Stomach (tissue), 9 donors: Measurements from ENCODE around the gene FAAP20. TPM values are rescaled to one million over a fixed set of nuclear protein-coding genes. Genes with fewer than 3 reads are reported as not detected.

Experiments
- DNase-seq, 2 donors: peaks; one replicate each; pipeline versions ENCODE4 v3.0.0 to v3.0.0-alpha.2; 2013 to 2019
- H3K27ac ChIP-seq, 5 donors: fragments of 200-600 bp in 4 of 5; sonication (generic) in 4 of 5; one replicate each; pipeline ENCODE4 v1.5.1; 2013 to 2019; ENCODE audit warnings: mild to moderate bottlenecking in 1 of 5, moderate library complexity in 1 of 5
- H3K27me3 ChIP-seq, 3 donors: fragments of 200-600 bp; sonication (generic); one replicate each; pipeline ENCODE4 v1.5.1; 2017 to 2019; ENCODE audit warnings: mixed run types in 1 of 3
- H3K36me3 ChIP-seq, 4 donors: fragments of 200-600 bp; sonication (generic); 1 replicate in 3 of 4; 2 replicates in 1 of 4; pipeline ENCODE4 v1.5.1; 2016 to 2019
- H3K4me1 ChIP-seq, 4 donors: fragments of 200-600 bp; sonication (generic); one replicate each; pipeline ENCODE4 v1.5.1; 2016 to 2019
- H3K4me3 ChIP-seq, 4 donors: fragments of 200-600 bp; sonication (generic) in 3 of 4; one replicate each; pipeline ENCODE4 v1.5.1; 2016 to 2019; ENCODE audit warnings: mild to moderate bottlenecking in 1 of 4
- H3K9me3 ChIP-seq, 4 donors: fragments of 200-600 bp; sonication (generic); one replicate each; pipeline ENCODE4 v1.5.1; 2016 to 2019
- CTCF ChIP-seq, 7 experiments: fragments of 450-650 bp in 4 of 7; fragments of 200-600 bp in 3 of 7; sonication (generic) in 3 of 7; IDR thresholded peaks; one replicate each; pipeline ENCODE4 v1.5.1; 2016 to 2019; ENCODE audit warnings: antibody characterized with exemption in 7 of 7, control low read depth in 2 of 7, mild to moderate bottlenecking in 1 of 7
- EP300 ChIP-seq: sonication (generic); formaldehyde crosslinking; IDR thresholded peaks from one replicate; pipeline ENCODE4 v1.6.1; 2017; ENCODE audit warnings: antibody characterized with exemption
- POLR2A ChIP-seq, 4 donors: fragments of 450-650 bp; IDR thresholded peaks; one replicate each; pipeline ENCODE4 v1.6.1; 2016; ENCODE audit warnings: antibody characterized with exemption in 4 of 4, control low read depth in 2 of 4, mild to moderate bottlenecking in 1 of 4, moderate library complexity in 1 of 4
- POLR2AphosphoS5 ChIP-seq, 3 donors: sonication (generic); formaldehyde crosslinking; IDR thresholded peaks; one replicate each; pipeline ENCODE4 v1.6.1; 2016; ENCODE audit warnings: antibody characterized with exemption in 3 of 3
- WGBS, 5 donors: extraction: QIAGEN DNeasy Blood & Tissue Kit in 3 of 5; methylation state at CpG; one replicate each; pipeline versions ENCODE4 v1.1.5 to v1.1.7; 2013 to 2018; 5-methylcytosine and 5-hydroxymethylcytosine counted together
- intact Hi-C: fragments of 100-400 bp; cut with DNase I; formaldehyde crosslinking; loops from one replicate; pipeline ENCODE4 v1.15.1; 2023; ENCODE audit warnings: low total_unique reads
- polyA plus RNA-seq, 3 donors: library from polyadenylated mRNA; stranded (reverse); fragments of 200-250 nt; gene quantifications; one replicate each; pipeline ENCODE4 v1.2.3, GENCODE V29; 2013
- total RNA-seq, 5 donors: library from RNA; depleted of rRNA; stranded (reverse); fragments of >200 nt; gene quantifications; one replicate each; pipeline versions ENCODE4 v1.1.0 to v1.2.3, GENCODE V29; 2014 to 2016
- donor health status: healthy with polysubstance abuse.
- donor health status: Bipolar disorder and iron deficiency.
- donor health status: healthy.

Gene FAAP20
- total and polyA plus RNA-seq, 8 donors, result 8.2 to 170 (median 67.1) TPM

- Histone ChIP-seq H3K4me1 (peaks cover under 1 to 11% (median 10%) of the 10 kb centered on the region in 4 donors), H3K27me3 (no peaks in the 10 kb centered on the region), H3K4me3 (no peak overlapping the region), H3K9me3 (no peaks in the 10 kb centered on the region), H3K27ac (no peak overlapping the region), H3K36me3 (peaks cover 0 to 47% (median 38%) of the 10 kb centered on the region in 4 donors)
- no peak for DNase-seq
- TF ChIP-seq EP300 (no peak), CTCF (IDR thresholded peaks at IDR 0.05) (no peak), POLR2AphosphoS5 (IDR thresholded peaks at IDR 0.05) (no peak), POLR2A (IDR thresholded peaks at IDR 0.05) (no peak)
- 93 to 96% (median 95%) methylated on average over 33 of the region's 33 CpGs for WGBS, 5 donors
- intact Hi-C loops, result no loop called here
Observed at GRCh38 chr1:2184934-2185333, 9.6 kb downstream of the FAAP20 start.

- H3K27me3 ChIP-seq, result no peaks in the 10 kb centered on the region
- 90 to 95% (median 94%) methylated on average over 9 to 18 of the region's 18 CpGs for WGBS, 5 donors
- no peak overlapping the region for H3K27ac ChIP-seq
- TF ChIP-seq POLR2AphosphoS5 (IDR thresholded peaks at IDR 0.05) (no peak), POLR2A (IDR thresholded peaks at IDR 0.05) (no peak), EP300 (no peak), CTCF (IDR thresholded peaks at IDR 0.05) (no peak)
- intact Hi-C loops, result no loop called here
- H3K4me1 ChIP-seq, result peaks cover 0 to 7% (median 6%) of the 10 kb centered on the region in 4 donors
- no peaks in the 10 kb centered on the region for H3K9me3 ChIP-seq
- peaks cover 0 to 49% (median 40%) of the 10 kb centered on the region in 4 donors for H3K36me3 ChIP-seq
- DNase-seq, result no peak
- H3K4me3 ChIP-seq, result no peak overlapping the region
Observed at GRCh38 chr1:2184531-2184930, 10.0 kb downstream of the FAAP20 start.

GRCh38 chr1:2183937-2184334, 10.6 kb downstream of the FAAP20 start:
- TF ChIP-seq CTCF (IDR thresholded peaks at IDR 0.05), result no peak
- WGBS, 5 donors, result 88 to 94% (median 92%) methylated on average over 15 of the region's 15 CpGs
- Histone ChIP-seq H3K9me3 (no peaks in the 10 kb centered on the region), H3K27me3 (no peaks in the 10 kb centered on the region), H3K4me3 (no peak overlapping the region), H3K27ac (no peak overlapping the region), H3K36me3 (peaks cover 0 to 53% (median 40%) of the 10 kb centered on the region in 4 donors), H3K4me1 (peaks cover 0 to 2% (median 1%) of the 10 kb centered on the region in 4 donors)
- no peak for DNase-seq
- intact Hi-C loops, result no loop called here

GRCh38 chr1:2182376-2182775, 12.2 kb downstream of the FAAP20 start:
- Histone ChIP-seq H3K4me3 (no peak overlapping the region), H3K9me3 (no peaks in the 10 kb centered on the region), H3K27ac (no peak overlapping the region), H3K27me3 (no peaks in the 10 kb centered on the region), H3K4me1 (no peaks in the 10 kb centered on the region), H3K36me3 (peaks cover 0 to 69% (median 55%) of the 10 kb centered on the region in 4 donors)
- intact Hi-C loops, result no loop called here
- DNase-seq, result no peak
- no peak for TF ChIP-seq EP300
- TF ChIP-seq CTCF (IDR thresholded peaks at IDR 0.05), result no peak
- no peak for TF ChIP-seq POLR2AphosphoS5 (IDR thresholded peaks at IDR 0.05)
- TF ChIP-seq POLR2A (IDR thresholded peaks at IDR 0.05), result no peak
- 95 to 99% (median 96%) methylated on average over 8 to 13 of the region's 13 CpGs for WGBS, 5 donors
